Neural cell (in vitro differentiated cells): ENCODE data around the gene HABP4. TPM values are rescaled to one million over a fixed set of nuclear protein-coding genes. Genes with fewer than 3 reads are reported as not detected.

Experiments used
- H2AFZ ChIP-seq: fragments of 200-600, 300-800 bp; sonication (generic), shearing (Covaris generic); 2 replicates; pipeline ENCODE4 v1.6.0; 2014; ENCODE audit warnings: low read depth, mild to moderate bottlenecking, antibody characterized with exemption, low read length, moderate library complexity
- H3F3A ChIP-seq: fragments of 200-600 bp; shearing (Covaris generic); 2 replicates; pipeline ENCODE4 v1.6.1; 2016; ENCODE audit warnings: mild to moderate bottlenecking, moderate library complexity, mixed read lengths, antibody characterized with exemption, low read length; ENCODE audit not compliant: insufficient read depth, poor library complexity, severe bottlenecking
- H3K27ac ChIP-seq: fragments of 200-600, 300-800 bp; sonication (generic), shearing (Covaris generic); 2 replicates; pipeline ENCODE4 v1.5.1; 2014; ENCODE audit warnings: mild to moderate bottlenecking, low read length, moderate library complexity
- H3K27me3 ChIP-seq: fragments of 300-800, 200-600 bp; sonication (generic), shearing (Covaris generic); 2 replicates; pipeline ENCODE4 v1.6.0; 2014; ENCODE audit warnings: mild to moderate bottlenecking, low read depth, low read length, moderate library complexity; ENCODE audit not compliant: insufficient read depth
- H3K36me3 ChIP-seq: fragments of 300-800, 200-600 bp; sonication (generic), shearing (Covaris generic); 2 replicates; pipeline ENCODE4 v1.5.1; 2014; ENCODE audit warnings: mild to moderate bottlenecking, antibody characterized with exemption, low read length, moderate library complexity; ENCODE audit not compliant: insufficient read depth
- H3K4me2 ChIP-seq: fragments of 300-800, 200-600 bp; sonication (generic), shearing (Covaris generic); 2 replicates; pipeline ENCODE4 v1.6.0; 2014; ENCODE audit warnings: mild to moderate bottlenecking, low read length
- H3K4me3 ChIP-seq: fragments of 300-800, 200-600 bp; sonication (generic), shearing (Covaris generic); 2 replicates; pipeline ENCODE4 v1.5.1; 2014; ENCODE audit warnings: mild to moderate bottlenecking, low read length, moderate library complexity
- H3K79me2 ChIP-seq: fragments of 200-600 bp; shearing (Covaris generic); replicated peaks from 2 replicates; pipeline ENCODE4 v1.6.0; 2014; ENCODE audit warnings: mild to moderate bottlenecking, low read length, moderate library complexity; ENCODE audit not compliant: insufficient read depth
- H3K9ac ChIP-seq: fragments of 300-800, 200-600 bp; sonication (generic), shearing (Covaris generic); 2 replicates; pipeline ENCODE4 v1.6.1; 2016; ENCODE audit warnings: mild to moderate bottlenecking, low read length, mixed read lengths
- H3K9me2 ChIP-seq: fragments of 200-600 bp; shearing (Covaris generic); 2 replicates; pipeline ENCODE4 v1.6.1; 2016; ENCODE audit warnings: mild to moderate bottlenecking, low read length, mixed read lengths; ENCODE audit not compliant: insufficient read depth
- H3K9me3 ChIP-seq: fragments of 200-600, 300-800 bp; sonication (generic), shearing (Covaris generic); 2 replicates; pipeline ENCODE4 v1.6.1; 2016; ENCODE audit warnings: mild to moderate bottlenecking, mixed run types, low read length, moderate library complexity, mixed read lengths
- H4K20me1 ChIP-seq: fragments of 200-600 bp; shearing (Covaris generic); 2 replicates; pipeline ENCODE4 v1.6.1; 2016; ENCODE audit warnings: mild to moderate bottlenecking, mixed run types; ENCODE audit not compliant: insufficient read depth
- CTCF ChIP-seq: fragments of 450-650 bp; IDR thresholded peaks from 2 replicates; pipeline ENCODE4 v1.5.1; 2014; ENCODE audit warnings: antibody characterized with exemption, mild to moderate bottlenecking, moderate library complexity; ENCODE audit not compliant: poor library complexity, severe bottlenecking
- EP300 ChIP-seq: fragments of 450-650 bp; conservative IDR thresholded peaks from 2 replicates; pipeline ENCODE4 v1.6.1; 2014; ENCODE audit warnings: antibody characterized with exemption, mild to moderate bottlenecking, moderate library complexity; ENCODE audit not compliant: poor library complexity, severe bottlenecking
- EZH2 ChIP-seq: fragments of 200-600, 300-800 bp; shearing (Covaris generic), sonication (generic); IDR thresholded peaks from 2 replicates; pipeline ENCODE4 v1.6.1; 2014; ENCODE audit warnings: antibody characterized with exemption, low read length, borderline replicate concordance, mild to moderate bottlenecking; ENCODE audit not compliant: insufficient read depth, poor library complexity, severe bottlenecking
- MXI1 ChIP-seq: fragments of 450-650 bp; conservative IDR thresholded peaks from 2 replicates; pipeline ENCODE4 v1.6.1; 2014; ENCODE audit warnings: antibody characterized with exemption, mild to moderate bottlenecking; ENCODE audit not compliant: poor library complexity, severe bottlenecking
- POLR2AphosphoS5 ChIP-seq: IDR thresholded peaks from 2 replicates; pipeline ENCODE4 v1.6.1; 2012
- RAD21 ChIP-seq: fragments of 450-650 bp; conservative IDR thresholded peaks from 2 replicates; pipeline ENCODE4 v1.6.1; 2014; ENCODE audit warnings: antibody characterized with exemption, mild to moderate bottlenecking, moderate library complexity
- REST ChIP-seq: IDR thresholded peaks from 2 replicates; pipeline ENCODE4 v1.6.1; 2012; ENCODE audit warnings: borderline replicate concordance
- SMC3 ChIP-seq: fragments of 450-650 bp; conservative IDR thresholded peaks from 2 replicates; pipeline ENCODE4 v1.6.1; 2014; ENCODE audit warnings: antibody characterized with exemption, mild to moderate bottlenecking, moderate library complexity; ENCODE audit not compliant: poor library complexity
- TAF1 ChIP-seq: IDR thresholded peaks from 2 replicates; pipeline ENCODE4 v1.6.1; 2012; ENCODE audit warnings: low read depth
- polyA plus RNA-seq: library from polyadenylated mRNA; depleted of rRNA; stranded (reverse); fragments of >200 nt; gene quantifications from 2 replicates; pipeline ENCODE4 v1.2.3, GENCODE V29; 2014

HABP4 gene
- polyA plus RNA-seq, 1 donor from 2014 or later = 14.7 TPM

- Histone ChIP-seq H3K4me2 (no peak overlapping the region), H3K36me3 (peaks cover 5% of the 10 kb centered on the region), H3K4me3 (no peak overlapping the region), H3K9ac (no peak overlapping the region), H3K27me3 (no peaks in the 10 kb centered on the region), H3K9me3 (no peaks in the 10 kb centered on the region), H2AFZ (no peak overlapping the region), H4K20me1 (no peaks in the 10 kb centered on the region), H3K9me2 (no peaks in the 10 kb centered on the region), H3K79me2 (no peaks in the 10 kb centered on the region), H3K27ac (no peak overlapping the region), H3F3A (no peaks in the 10 kb centered on the region)
- no peak for TF ChIP-seq REST
- no peak for TF ChIP-seq CTCF
- TF ChIP-seq EP300 = no peak
- no peak for TF ChIP-seq SMC3
- no peak for TF ChIP-seq EZH2
- no peak for TF ChIP-seq RAD21
- no peak for TF ChIP-seq MXI1
- TF ChIP-seq POLR2AphosphoS5 = no peak
- TF ChIP-seq TAF1 = no peak
Observed at GRCh38 chr9:96489482-96489979, 39.6 kb downstream of the HABP4 start.

GRCh38 chr9:96490534-96491078 is 40.6 kb downstream of the HABP4 start:
- H3K9ac ChIP-seq = no peak overlapping the region
- no peak for TF ChIP-seq TAF1
- TF ChIP-seq EZH2 = no peak
- TF ChIP-seq POLR2AphosphoS5 = no peak
- no peak for TF ChIP-seq MXI1
- TF ChIP-seq CTCF = no peak
- TF ChIP-seq REST = no peak
- TF ChIP-seq EP300 = no peak
- TF ChIP-seq RAD21 = no peak
- no peak for TF ChIP-seq SMC3
- no peaks in the 10 kb centered on the region for H3K9me2 ChIP-seq
- H4K20me1 ChIP-seq = no peaks in the 10 kb centered on the region
- no peak overlapping the region for H3K27ac ChIP-seq
- no peak overlapping the region for H3K4me2 ChIP-seq
- no peak overlapping the region for H3K4me3 ChIP-seq
- no peaks in the 10 kb centered on the region for H3K9me3 ChIP-seq
- peaks cover 5% of the 10 kb centered on the region for H3K36me3 ChIP-seq
- H3K27me3 ChIP-seq = no peaks in the 10 kb centered on the region
- H3F3A ChIP-seq = no peaks in the 10 kb centered on the region
- H2AFZ ChIP-seq = no peak overlapping the region
- no peaks in the 10 kb centered on the region for H3K79me2 ChIP-seq
